Stimulated activated CD4-positive, alpha-beta T cell treated with anti-CD3 and anti-CD28 coated beads, Interleukin-15, amount 100 ng/mL, for 24 hours (primary cell): Measurements from ENCODE around the gene PPP4C.

ENCODE experiments used
- DNase-seq: peaks from one replicate; pipeline ENCODE4 v3.0.0-alpha.2; 2020

PPP4C gene

DNA sequence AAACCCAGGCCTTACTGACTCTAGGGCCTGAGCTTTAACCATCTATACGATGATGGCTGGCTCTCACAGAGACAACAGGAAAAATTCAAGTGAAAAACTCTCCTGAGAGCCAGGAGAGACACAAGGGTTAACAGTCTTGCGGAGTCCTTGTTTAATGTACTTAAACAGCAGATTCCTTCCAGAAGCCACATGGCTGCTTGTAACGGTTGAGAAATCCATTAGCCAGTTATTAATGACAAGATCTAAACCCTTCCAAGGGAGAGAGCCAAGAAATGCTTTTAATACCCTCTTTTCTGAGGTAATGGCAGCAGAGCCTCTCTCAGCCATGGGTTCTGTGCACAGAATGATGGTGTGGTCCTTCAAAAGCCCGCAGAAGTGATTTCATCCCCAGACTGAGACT is 15.4 kb upstream of the PPP4C start:
- no peak for DNase-seq

DNA sequence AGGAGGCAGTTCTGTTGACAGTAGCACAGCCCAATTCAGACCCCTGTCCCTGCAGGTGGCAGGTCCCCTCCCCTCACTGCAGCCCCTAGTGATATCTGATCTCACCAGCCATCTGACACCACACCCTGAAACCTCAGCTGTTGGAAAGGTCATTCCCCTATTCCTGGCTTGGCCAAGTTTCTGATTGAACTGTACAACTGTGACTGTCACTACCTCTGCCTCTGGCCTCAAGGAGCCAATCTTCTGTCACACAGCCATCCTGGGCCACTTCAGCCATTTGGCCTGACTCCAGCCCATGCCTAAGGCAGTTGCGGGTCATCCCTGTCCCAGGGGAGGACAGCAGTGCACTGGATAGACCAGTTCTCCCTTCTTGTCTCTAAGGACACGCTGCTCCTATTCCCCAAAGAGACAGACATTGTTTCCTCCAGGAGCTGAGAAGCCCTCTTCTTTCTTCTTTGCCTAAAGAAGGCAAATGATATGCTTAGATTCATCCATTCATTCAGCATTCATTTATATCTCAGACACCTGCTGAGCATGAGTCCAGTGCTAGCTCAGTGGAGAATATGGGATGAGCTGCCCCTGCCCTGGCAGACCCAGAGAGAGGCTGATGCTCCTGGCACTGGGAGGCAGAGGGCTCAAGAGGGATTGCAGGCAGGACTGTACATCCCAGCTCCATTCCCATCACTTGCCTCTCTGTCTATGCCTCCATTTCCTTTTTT is 14.8 kb upstream of the PPP4C start:
- no peak for DNase-seq

- DNase-seq = no peak
Observed at GRCh38 chr16:30063278-30063892, 12.4 kb upstream of the PPP4C start.

DNA sequence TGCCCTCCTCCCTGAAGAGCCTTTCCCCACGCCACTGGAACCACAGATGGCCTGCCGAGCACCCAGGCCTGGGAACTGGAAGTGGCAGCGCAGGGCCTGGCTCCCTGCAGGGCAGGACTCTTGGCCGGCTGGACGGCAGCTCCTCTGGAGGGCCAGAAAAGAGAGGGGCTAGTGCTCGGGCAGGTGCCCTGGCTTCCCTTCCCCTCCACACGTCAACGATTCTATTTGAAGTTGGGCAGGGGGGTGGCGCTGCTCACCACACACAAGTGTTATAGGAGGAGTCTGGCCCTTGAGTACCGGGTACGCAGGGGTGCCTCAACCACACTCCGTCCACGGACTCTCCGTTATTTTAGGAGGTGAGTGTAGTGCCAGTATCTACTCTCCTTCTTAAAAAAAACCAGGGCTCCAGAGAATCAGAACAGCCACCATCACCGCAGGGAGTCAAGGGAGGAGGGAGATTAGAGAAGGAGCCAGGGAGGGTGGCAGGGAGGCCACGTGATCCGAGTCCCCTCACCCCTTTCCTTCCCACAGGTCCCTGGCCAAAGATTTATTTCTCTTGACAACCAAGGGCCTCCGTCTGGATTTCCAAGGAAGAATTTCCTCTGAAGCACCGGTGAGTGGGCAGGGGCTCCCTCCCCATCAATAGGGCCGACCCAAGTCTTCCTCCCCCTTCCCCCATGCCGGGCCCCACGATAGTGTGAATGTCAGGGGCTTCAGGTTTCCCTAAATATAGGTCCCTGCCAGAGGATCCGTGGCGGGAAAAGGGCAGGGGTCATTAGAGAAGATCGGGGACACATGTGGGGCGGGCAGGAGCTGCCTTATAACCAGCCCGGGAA is 11.7 kb upstream of the PPP4C start:
- DNase-seq = peak; percentile 86

DNA sequence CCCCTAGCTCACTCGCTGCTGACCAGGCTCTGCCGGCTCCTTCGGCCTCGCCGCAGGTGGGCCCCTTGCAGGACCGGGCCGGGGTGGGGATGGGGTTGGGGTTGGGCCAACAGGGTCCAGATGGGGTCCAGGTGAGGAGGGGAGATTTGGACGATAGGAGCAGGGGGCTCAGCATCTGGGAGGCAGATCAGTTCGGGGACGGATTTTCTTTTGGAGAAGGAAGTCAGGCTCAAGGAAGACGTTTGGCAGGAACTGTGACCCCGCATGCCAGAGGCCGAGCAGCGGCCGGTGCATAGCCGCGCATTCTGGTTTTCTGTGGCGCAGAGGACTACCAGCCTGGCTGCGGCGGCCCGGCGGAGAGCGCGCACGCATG is 11.1 kb upstream of the PPP4C start:
- no peak for DNase-seq

DNA sequence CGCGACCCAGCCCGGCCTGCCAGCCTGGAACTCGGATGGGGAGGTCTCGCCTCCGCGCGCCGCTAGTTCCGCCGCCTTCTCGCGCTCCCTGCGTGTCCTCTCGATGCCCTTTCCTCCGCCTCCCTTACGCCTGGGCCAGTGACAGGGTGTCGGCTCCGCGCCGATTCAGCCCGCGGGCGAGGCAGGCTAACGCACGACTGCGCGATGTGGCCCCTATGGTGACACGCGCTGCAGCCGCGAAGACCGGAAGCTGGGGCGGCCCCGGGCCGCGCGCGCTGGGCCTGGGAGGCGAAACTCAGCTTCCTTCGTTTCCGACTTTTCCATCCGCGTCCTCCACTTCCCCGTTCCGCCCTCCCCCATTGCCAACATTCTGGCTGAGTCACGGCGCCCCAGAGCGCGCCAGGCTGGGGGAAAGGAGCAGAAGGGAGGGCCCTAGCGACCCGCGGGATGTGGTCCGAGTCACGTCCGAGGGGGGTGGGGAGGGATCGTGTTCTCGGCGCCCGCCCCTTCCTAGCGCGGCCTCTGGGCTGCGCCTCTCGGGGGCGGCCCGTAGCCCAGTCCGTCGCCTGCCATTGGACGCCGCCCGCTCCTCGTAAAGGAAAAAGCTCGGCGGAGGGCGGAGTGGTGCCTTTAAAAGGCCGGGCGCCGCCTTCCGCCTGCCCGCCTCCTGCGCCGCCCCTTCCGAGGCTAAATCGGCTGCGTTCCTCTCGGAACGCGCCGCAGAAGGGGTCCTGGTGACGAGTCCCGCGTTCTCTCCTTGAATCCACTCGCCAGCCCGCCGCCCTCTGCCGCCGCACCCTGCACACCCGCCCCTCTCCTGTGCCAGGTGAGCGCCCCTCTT is 10.5 kb upstream of the PPP4C start, which contains the start of gene ALDOA:
ALDOA (plus strand) TSS at position 659 of the 841 bp plus-strand sequence. CDS start 1,138 bp downstream, outside the sequence.
- peak; percentile 99 for DNase-seq

GRCh38 chr16:30065943-30066760 is 9.6 kb upstream of the PPP4C start:
- peak; percentile 59 for DNase-seq

DNA sequence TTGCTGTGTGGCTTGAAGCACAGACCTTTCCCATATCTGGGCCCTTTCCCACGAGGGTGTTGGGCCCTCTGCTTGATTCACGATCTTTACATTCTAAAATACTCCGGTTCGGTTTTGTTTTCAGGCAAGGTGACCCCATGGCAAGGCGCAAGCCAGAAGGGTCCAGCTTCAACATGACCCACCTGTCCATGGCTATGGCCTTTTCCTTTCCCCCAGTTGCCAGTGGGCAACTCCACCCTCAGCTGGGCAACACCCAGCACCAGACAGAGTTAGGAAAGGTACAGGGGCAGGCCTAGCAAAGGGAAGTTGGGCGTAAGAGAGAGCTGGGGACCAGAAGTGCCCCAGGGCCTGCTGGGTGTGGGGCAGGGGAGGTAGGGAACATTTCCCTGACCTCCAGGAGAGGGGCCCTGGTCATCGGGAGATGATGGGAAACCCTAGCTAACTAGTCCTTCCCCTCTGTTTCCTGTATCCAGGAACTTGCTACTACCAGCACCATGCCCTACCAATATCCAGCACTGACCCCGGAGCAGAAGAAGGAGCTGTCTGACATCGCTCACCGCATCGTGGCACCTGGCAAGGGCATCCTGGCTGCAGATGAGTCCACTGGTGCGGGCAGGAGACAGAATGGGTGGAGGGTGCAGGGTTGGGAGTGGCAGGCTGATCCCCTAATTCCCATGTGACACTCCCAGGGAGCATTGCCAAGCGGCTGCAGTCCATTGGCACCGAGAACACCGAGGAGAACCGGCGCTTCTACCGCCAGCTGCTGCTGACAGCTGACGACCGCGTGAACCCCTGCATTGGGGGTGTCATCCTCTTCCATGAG is 8.8 kb upstream of the PPP4C start:
- DNase-seq = no peak

DNA sequence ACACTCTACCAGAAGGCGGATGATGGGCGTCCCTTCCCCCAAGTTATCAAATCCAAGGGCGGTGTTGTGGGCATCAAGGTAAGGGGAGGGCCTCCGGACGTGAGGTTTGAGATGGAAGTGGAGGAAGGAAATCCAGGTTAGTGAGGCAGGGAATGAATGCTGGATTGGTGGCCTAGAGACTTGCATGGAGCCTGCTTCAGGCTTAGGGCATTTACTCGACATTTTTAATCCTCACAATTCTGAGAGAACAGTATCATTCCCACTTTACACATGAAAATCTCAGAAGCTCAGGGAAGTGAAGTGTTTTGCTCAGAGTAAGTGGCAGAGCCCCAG is 8.2 kb upstream of the PPP4C start:
- DNase-seq = no peak

DNA sequence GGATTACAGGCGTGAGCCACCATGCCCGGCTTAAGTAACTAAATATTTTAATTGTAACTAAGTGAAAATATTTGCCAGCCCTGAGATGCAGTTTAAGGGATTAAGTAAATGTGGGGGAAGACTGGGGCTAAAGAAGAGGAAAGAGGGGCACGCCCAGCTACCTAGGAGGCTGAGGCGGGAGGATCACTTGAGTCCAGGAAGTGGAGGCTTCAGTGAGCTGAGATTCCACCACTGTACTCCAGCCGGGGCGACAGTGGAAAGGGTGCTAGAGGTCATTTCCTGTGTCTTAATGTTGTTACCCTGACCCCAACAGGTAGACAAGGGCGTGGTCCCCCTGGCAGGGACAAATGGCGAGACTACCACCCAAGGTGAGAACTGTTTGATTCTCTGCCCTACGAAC is 7.5 kb upstream of the PPP4C start:
- DNase-seq = no peak

DNA sequence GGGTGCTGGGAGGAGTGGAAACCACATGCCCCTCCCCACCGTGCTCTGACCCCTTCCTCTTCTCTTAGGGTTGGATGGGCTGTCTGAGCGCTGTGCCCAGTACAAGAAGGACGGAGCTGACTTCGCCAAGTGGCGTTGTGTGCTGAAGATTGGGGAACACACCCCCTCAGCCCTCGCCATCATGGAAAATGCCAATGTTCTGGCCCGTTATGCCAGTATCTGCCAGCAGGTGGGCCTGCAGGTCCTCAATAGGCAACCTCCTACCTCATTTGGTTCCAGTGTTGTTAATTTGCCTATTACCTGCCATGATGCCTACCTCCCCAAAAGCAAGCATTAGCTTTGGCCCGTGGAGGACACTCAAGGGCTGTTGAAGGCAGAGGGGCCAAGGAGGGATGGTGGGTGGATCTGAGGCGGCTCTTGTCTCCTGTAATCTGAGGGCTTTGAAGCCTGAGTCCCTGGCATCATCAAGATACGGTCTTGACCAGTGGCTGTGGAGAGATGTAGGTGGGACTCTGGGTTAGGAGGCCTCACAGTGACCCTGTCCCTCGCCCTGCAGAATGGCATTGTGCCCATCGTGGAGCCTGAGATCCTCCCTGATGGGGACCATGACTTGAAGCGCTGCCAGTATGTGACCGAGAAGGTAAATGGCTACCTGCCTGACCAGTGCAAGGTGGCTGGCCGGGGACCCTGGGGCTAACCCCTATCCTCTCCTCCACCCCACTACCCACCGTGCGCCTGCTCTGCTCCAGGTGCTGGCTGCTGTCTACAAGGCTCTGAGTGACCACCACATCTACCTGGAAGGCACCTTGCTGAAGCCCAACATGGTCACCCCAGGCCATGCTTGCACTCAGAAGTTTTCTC is 6.8 kb upstream of the PPP4C start:
- DNase-seq = peak; percentile 65

DNA sequence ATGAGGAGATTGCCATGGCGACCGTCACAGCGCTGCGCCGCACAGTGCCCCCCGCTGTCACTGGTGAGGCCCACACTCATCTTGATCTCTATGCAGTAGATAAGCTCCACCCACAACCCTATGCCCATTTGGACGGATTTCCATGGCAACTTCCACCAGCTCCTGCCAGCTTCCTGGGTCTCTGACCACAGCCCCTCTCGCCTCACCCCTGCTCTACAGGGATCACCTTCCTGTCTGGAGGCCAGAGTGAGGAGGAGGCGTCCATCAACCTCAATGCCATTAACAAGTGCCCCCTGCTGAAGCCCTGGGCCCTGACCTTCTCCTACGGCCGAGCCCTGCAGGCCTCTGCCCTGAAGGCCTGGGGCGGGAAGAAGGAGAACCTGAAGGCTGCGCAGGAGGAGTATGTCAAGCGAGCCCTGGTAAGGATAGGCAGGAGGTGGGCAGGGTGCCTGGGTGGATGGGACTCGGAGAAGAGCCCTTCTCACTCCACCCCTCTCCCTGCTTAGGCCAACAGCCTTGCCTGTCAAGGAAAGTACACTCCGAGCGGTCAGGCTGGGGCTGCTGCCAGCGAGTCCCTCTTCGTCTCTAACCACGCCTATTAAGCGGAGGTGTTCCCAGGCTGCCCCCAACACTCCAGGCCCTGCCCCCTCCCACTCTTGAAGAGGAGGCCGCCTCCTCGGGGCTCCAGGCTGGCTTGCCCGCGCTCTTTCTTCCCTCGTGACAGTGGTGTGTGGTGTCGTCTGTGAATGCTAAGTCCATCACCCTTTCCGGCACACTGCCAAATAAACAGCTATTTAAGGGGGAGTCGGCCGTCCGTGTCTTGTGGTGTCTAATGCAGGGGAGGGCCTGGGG is 6.0 kb upstream of the PPP4C start:
- DNase-seq = no peak

- no peak for DNase-seq
Observed at GRCh38 chr16:30070490-30070889, 5.3 kb upstream of the PPP4C start.

- DNase-seq = peak; percentile 32
Observed at GRCh38 chr16:30076276-30076791, 540 bp downstream of the PPP4C start.

- DNase-seq = no peak
Observed at GRCh38 chr16:30077656-30078055, 1.9 kb downstream of the PPP4C start.

GRCh38 chr16:30078744-30079143 is 3.0 kb downstream of the PPP4C start:
- DNase-seq = no peak

DNA sequence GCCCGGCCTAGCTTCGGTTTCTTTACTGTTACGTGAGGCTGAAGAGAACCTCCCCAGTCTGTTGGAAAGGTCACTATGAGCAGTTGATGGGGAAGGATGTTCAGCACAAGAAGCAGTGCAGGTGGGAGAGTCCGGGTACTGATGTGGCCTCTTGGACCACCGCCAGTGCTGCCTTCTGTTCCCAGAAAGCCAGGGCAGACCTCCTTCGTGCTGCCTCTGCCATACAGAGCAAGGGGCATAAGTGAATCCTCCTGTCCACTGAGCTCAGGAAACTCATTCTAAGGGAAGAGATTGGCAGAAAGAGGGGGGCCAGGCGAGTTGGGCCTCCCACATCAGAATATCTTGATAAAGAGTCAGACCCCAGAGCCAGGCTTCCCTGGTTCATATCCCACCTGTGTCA is 3.7 kb downstream of the PPP4C start:
- no peak for DNase-seq

DNA sequence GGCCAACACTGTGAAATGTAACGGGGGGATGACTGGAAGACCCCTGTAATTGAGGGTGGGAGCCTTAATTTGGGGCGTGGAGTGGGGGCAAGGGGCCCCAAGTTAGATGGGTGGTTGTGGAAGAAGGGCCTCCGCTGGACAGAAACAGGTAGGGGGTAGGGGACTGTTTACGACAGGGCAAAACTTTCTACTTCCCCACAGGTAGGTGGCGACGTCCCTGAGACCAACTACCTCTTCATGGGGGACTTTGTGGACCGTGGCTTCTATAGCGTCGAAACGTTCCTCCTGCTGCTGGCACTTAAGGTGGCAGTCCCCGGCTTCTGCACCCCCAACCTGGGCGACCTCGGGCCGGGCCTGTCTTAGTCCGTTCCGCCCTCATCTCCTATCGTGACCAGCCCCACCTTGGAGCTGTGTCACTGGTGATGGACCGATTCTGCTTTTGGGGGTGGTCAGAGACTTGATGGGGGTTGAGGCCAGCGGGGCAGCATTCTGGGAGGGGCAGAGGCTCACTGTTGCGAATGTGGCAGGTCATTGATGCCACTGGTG is 6.8 kb downstream of the PPP4C start:
- DNase-seq = no peak
